OCI-M2 (cell line): ENCODE data around the gene SSR2.

ENCODE experiments used
- DNase-seq: peaks from one replicate; lab custom pipeline; 2025; ENCODE audit not compliant: unreplicated experiment; lab: John Stamatoyannopoulos, UW

The SSR2 gene

DNA sequence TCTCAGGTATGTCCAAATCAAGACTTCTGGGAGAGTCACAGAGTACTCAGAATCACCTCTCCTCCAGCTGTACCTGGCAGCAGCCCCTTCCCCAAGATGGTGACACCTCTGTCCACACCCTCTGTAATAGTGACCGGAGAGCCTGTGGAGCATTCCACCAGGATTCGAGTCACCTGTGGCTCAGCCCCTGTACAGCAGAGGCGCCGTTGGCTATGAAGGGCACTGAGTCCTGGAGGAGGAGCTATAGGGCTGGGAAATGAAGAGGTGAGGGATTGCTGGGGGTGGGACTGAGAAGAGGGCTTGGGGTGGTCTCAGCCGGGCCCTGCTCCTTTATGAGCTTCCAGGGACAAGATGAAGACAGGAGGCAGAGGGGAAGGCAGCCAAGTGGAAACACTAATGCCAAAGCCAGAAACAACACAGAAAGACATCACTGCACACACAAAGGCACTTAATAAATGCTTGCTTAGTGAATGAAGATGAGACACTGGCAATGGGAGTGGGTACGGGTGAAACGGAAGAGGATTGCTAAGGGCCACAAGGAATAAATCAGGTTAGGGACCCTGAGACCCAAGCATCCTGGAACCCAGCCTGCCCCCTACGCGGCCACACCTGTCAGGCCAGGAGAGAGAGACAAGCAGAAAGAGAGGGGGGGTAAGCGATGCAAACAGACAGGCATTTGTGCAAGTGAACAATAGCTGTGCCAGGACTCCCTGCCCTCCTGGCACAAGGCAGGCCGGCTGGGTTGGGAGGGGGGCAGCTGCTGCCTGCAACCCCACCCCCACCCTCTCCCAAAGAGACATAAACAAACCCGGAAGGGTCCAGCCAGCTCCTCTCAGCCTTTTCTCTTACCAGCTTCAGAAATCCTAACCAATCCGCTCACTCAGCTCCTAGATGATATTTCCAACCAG is 46.3 kb downstream of the SSR2 start:
- no peak for DNase-seq

DNA sequence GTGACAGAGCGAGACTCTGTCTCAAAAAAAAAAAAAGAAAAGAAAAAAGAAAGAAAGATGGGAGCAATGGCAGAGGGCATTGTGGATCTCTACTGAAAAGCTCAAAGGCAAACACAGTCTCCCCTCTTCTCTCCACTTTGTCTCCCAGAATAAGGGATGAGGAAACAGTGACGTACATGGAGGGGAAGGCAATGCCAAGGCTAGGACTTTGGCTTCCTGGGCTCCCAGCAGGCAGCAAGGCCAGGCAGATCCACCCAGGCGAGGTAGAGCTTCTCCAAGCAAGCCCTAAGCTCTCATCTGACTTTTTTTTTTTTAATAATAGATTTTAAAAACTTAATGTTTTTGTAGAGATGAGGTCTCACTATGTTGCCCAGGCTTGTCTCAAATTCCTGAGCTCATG is 47.0 kb downstream of the SSR2 start:
- no peak for DNase-seq

DNA sequence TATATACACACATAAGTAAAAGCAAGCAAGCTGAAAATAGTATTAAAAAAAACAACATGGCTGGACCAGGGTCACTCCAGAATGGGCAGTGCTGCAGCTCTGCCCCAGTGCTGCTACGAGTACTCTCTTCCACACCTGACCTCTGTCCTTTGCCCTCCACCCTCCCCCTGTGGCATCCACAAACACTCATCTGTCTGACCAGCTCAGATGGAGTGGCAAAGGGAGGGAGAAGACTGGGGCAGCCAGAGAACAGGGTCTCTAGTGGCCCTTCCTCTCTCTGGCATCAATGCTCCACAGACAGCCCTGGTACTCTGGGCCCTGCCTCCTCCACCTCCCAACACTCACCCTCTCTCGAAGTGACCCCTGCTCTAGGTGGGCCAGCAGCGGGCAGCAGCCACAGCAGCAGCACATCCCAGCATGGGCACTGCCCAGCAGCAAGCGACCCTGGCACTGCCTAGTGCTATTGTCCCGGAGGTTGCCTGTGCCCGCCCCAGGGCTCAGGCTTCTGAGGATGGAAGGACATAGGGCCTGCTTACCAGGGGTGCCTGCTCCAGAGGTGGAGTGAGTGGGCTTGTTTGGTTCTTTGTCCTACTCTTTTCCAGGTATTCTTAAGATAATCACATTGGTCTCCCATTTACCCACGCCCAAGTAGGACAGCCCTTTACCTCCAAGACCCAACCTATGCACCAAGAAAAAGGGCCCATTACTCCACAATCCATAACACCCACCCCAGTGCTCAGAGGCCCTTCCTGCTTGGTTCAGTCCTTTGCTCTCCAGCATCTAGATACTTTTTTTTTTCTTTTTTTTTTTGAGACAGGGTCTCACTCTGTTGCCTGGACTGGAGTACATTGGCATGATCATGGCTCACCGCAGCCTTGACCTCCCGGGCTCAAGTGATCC is 48.6 kb downstream of the SSR2 start:
- DNase-seq = no peak

DNA sequence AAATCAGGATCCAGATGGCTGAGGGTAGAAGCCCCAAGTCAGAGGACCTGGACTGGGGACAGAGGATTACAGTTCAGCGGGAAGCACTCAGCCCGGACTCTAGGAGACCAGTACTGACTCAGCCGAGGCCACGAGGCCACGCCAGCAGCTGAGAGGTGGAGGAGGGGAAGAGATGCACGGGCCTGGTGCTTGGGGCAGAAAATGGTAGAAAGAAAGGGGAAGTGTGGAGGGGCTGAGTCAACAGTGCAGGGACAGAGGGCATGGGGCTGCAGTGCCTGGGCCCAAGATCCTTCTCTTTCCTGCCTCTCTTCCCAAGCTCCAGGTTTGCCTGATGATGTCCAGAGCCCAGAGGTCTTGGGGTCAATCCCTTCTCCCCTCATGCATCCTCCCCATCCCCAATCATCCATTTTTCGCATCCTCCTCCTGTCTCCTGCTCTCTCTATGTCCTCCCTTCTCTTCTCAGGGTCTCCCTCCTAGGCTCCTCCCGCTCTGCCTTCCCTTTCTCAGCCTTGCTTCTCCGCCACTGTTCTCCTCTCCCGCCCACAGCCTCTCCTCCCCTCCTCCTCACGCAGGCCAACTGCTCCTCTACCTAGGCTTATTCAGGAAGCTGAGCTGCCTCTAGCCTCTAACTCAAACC is 50.1 kb downstream of the SSR2 start:
- DNase-seq = no peak

DNA sequence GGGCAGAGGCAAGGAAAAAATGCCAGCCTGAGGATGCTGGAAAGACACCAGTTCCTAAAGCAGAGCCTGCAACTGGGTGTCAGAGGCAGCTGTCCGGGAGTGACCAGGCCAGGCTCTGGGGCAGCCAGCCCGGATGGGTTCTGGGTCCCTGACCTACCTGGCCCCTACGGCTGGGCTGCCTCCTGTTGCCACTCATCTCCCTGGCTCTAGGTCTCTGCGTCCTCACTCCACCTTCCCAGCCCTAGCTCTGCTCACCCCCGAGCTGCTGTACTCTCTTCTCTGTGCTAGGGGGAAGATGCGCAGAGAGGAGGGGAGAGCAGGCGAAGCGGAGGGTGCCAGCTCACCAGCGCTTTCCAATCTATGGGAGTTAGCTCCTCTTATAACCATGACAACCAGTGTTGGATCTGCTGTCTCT is 51.4 kb downstream of the SSR2 start:
- no peak for DNase-seq

DNA sequence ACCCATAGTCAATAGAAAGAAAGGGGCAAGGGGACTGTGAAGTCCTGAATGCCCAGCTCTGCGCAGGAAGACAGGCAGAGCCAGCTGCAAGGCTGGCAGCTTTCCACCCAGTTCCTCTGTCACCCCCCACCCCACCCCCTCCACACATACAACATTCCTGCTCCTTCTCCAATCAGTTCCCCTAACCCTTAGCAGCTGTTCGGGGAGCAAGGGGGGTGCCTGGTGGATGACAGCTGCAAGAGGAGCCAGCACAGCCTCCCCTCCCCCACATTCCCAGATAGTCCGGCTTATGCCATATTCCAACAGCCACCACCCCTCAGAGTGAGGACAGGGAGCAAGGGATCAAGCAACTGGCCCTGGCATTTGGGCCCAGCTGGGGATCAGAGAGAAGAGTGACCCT is 52.1 kb downstream of the SSR2 start:
- no peak for DNase-seq

DNA sequence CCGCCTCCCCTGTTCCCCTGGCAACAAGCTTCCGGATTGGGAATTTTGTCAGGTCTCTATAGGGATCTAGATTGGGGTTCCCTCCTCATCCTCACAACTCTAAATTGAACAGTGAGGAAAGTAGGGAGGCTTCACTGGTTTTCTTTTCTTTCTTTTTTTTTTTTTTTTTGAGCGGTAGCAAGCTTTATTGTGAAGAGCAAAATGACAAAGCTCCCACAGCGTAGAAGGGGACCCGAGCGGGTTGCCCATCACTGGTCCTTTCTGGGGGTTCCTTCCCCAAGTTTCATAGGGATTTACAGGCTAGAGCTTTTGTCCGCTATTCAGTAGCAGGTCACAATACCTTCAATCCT is 52.7 kb downstream of the SSR2 start:
- no peak for DNase-seq

DNA sequence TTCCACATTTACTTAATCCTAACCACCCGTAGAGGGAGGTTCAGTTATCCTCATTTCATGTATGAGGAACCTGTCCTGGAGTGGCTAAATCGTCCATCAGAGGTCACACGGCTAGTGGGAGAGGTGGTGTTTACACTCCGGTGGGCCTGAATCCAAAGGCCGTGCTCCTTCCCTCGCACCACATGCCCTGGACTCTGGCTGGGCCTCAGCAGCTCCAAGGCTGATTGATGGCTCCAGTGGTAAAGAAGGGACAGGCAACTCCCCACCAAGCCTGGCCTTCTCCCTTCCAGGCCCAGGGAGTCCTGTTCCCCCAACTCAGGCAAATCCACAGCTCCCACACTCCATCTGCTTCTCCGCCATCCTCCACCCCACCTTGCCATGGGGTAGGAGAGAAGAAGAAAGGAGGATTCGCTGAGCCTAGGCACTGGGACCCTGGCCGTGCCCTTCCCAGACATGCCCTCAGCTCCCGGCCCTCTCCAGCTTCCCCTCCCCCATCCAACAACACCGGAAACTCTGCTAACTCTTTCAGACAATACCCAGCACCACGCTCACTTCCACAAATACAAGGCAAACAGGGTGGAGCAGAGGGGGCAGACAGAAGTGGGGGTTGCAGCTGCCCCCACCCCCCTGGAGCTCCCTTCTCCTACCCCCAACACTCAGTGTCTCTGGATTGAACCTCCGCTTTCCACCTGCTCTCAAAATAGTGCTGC is 53.3 kb downstream of the SSR2 start:
- no peak for DNase-seq

DNA sequence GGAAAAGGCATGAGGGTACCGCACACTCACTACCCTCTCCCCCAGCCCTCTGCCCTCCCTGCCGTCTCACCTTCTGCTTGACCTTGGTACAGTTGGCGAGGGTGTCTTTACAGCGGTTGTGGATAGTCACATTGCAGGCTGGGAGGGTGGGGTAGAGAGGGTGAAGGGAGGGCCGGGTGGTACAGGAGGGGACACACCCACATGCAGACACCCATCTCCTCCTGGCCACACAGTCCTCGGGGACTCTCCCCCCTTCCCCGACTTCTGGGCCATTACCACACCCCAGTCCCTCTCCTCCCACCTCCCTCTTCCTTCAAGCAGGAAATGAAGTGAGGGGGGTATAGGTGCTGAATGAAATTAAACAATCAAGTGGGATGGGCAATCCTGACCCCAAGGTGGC is 54.0 kb downstream of the SSR2 start:
- DNase-seq = no peak

DNA sequence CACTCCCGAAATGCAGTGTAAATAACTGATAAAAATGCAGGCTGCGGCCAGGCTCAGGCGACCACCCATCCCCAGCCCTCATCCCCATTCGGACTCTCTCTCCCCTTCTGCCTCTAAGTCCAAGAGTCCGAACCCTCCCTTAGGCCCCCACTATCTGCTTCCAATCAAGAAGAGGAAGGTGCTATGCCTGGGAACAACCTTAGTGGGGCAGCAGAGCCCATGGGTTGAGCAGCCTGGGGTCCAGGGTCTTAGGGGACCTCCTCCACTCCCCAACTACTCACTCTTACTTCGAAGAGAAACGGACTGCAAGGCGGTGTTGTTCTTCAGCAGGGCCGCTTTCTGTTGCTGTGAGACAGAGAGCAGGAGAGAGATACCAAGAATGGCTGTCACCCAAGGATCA is 54.6 kb downstream of the SSR2 start:
- no peak for DNase-seq

DNA sequence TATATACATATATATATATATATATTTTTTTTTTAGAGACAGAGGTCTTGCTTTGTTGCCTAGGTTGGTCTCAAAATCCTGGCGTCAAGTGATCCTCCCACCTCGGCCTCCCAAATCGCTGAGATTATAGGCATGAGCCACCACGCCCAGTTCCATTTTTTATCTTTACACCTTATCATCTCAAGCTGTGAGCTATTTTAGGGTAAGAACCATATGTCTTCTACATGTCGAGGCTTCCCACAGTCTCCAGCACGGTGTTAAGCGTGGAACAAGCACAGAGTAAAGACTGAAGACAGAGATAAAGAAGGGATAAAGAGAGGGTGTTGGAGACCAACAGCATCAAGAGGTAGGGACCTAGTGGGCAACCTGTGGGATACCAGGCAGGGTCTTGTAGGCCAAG is 56.6 kb downstream of the SSR2 start:
- no peak for DNase-seq

DNA sequence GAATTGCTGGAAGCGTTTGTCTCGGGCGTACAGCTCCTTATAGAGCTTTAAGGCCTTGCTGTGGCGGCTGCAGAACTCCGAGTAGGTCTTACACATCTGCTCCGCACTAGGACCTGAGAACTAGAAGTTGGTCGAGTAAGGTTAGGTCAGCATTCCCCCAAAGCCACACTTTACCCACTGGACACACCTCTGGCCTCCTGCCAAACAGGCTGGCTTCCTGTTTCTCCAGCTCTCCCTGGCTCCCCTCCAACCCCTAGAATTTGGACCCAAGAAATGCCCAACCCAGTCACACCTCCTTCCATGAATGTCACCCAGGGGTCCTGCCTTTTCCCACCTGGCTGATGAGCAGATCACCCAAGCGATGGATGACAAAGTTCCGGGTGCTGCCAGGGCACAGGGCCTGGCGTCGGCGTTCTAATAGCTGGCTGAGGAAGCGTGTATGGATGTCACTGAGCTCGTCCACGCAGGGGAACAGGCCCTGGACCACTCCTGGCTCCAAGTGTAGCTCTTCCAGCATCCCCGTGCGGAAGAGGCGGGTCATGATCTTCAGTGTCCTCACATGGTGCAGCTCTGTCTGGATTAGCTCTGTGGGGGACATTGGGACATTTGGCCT is 58.0 kb downstream of the SSR2 start:
- DNase-seq = no peak

DNA sequence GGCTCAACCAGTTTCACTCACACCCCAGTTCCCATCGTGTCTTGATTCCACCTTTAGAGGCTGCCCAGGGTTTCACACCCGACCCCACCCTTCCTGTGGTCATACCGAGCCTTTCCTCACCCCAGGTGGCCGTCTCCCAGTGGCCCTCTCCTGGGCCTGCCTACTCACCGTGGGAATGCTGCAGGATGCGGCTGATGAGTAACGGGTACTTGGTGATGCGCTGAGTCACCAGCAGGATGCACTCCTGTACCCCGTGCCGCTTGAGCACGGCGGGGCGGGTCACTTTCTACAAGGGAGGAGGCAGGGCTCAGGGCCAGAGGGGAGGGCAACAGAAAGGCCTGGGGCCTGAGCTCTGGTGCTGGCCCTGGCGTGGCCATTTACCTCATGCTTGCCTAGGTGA is 58.8 kb downstream of the SSR2 start:
- no peak for DNase-seq

DNA sequence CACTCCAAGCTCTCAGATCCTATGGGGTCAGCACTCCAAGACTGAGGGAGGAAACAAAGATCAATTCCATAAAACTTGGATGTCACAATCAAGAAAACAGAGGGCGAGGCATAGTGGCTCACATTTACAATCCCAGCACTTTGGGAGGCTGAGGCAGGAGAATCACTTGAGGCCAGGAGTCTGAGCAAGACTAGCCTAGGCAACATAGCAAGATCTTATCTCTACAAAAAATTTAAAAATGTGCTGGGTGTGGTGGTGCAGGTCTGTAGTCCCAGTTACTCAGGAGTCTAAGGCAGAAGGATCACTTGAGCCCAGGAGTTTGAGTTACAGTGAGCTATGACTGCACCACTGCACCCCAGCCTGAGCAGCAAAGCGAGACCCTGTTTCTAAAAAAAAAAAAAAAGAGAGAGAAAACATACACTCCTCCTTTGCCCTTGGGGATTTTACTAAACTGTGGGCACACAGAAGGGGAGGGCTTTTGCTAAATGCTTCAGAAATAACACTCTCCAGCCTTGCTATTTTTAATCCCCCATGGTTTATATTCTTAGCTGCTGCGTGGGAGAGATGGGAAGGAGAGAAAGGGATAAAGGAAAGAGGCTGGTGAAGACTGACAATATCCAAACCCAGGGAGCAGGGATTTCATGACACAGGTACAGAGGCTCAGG is 60.5 kb downstream of the SSR2 start:
- DNase-seq = no peak
